DOHH2 (cell line): Measurements from ENCODE around the gene KCNK17.

Experiments used
- CTCF ChIP-seq: fragments of 200-600 bp; sonication (generic); IDR thresholded peaks from one replicate; pipeline ENCODE4 v1.5.1; 2014; ENCODE audit warnings: antibody characterized with exemption, mild to moderate bottlenecking, low read depth, low read length; ENCODE audit not compliant: poor library complexity, severe bottlenecking
- EZH2phosphoT487 ChIP-seq: fragments of 200-600 bp; sonication (generic); IDR thresholded peaks from 2 replicates; pipeline ENCODE4 v1.6.1; 2017; ENCODE audit warnings: borderline replicate concordance, mild to moderate bottlenecking, antibody characterized with exemption, low read length, moderate library complexity, mixed read lengths

- no peak for TF ChIP-seq CTCF
- TF ChIP-seq EZH2phosphoT487, result no peak
Observed at GRCh38 chr6:39294899-39295298, 19.3 kb downstream of the KCNK17 start.
